GM10266 (cell line): ENCODE data around the gene CPOX.
A peak's percentile ranks its signal among the peaks of the same experiment; 100 is the strongest.

Source experiments
- DNase-seq: peaks from one replicate; pipeline ENCODE4 v3.0.0; 2012; ENCODE audit errors: extremely low spot score
- TF ChIP-seq, protein P1 (sequence below): IDR thresholded peaks from 2 replicates; pipeline ENCODE4 v1.5.1; 2012; ENCODE audit warnings: mild to moderate bottlenecking, low read depth; ENCODE audit not compliant: control insufficient read depth, insufficient read depth; ENCODE audit errors: missing control alignments

The CPOX gene

DNA sequence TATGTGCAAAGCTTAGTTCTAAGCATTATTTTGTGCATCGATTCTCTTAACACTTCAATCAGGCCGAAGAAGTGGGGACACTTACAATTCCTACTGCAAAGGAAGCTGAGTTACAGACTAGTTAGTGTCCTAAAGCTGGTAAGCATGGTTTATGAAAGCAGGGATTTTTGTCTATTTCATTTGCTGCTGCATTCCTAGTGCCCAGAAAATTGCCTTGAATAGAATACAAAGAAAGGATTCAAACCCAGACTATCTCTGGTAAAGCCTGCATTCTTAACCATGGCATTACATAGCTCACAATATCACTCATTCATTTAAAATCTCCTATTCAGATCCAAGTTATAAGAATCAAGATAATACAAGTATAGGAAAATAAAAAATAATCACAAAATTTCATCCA, 24.4 kb upstream of the CPOX start:
- DNase-seq: no peak

DNA sequence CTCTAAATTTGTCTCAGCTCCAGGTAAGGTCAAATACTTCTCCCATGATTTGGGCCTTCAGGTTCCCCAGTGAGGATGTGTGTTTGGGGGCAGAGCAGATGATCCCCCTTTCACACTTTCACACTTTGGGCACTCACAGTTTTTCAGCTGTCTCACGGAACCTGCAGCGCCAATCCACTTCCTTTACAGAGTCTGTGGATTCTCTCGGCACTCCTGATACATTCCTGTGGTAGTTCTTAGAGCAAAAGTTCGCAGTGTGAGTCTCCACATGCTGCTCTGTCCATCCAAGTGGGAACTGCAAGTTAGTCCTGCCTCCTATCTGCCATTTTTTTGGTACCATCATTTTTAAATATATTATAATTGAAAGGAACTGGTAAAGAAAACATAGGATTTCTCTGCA, 20.2 kb upstream of the CPOX start:
- no peak for DNase-seq
- TF ChIP-seq, protein P1, sequence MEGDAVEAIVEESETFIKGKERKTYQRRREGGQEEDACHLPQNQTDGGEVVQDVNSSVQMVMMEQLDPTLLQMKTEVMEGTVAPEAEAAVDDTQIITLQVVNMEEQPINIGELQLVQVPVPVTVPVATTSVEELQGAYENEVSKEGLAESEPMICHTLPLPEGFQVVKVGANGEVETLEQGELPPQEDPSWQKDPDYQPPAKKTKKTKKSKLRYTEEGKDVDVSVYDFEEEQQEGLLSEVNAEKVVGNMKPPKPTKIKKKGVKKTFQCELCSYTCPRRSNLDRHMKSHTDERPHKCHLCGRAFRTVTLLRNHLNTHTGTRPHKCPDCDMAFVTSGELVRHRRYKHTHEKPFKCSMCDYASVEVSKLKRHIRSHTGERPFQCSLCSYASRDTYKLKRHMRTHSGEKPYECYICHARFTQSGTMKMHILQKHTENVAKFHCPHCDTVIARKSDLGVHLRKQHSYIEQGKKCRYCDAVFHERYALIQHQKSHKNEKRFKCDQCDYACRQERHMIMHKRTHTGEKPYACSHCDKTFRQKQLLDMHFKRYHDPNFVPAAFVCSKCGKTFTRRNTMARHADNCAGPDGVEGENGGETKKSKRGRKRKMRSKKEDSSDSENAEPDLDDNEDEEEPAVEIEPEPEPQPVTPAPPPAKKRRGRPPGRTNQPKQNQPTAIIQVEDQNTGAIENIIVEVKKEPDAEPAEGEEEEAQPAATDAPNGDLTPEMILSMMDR: no peak

More for the DNA sequence above, 24.4 kb upstream of the CPOX start:
- TF ChIP-seq, protein P1: no peak

DNA sequence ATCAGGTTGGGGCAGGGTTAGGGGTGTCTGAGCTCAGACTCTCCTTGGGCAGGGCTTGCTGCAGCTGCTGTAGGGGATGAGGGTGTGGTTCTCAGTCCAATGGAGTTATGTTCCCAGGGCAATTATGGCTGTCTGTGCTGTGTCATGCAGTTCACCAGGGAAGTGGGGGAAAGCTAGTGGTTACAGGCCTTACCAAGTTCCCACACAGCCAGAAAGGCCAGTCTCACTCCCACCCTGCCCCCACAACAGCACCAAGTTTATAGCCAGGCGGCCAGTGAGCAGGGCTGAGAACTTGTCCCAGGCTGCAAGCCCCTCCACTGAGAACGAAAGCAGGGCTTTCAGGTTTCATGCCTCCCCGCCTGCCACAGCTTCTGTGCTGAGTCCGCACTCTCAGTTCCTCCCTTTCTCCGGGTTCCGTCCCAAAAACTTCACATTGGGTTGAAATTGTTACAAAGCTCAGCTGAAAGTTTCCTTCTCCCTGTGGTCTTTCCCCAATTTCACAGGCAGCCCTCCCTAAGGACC, 19.6 kb upstream of the CPOX start:
- no peak for DNase-seq
- TF ChIP-seq, protein P1: no peak

DNA sequence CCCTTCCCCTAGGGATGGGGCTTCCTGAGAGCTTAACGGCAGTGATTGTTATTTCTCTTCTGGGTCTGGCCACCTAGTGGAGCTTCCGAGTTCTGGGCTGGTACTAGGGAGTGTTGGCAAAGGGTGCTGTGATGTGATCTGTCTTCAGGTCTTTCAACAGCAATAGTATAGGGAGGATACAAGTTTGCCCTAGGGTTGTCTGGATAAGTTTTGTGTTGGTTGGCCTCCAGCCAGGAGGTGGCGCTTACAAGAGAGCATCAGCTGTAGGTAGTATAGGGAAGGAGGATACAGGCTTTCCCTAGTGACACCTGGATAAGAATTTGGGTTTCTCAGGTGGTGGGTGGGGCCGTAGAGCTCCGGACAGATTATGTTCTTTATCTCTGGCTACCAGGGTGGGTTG, 19.2 kb upstream of the CPOX start:
- TF ChIP-seq, protein P1: peak; percentile 16

DNA sequence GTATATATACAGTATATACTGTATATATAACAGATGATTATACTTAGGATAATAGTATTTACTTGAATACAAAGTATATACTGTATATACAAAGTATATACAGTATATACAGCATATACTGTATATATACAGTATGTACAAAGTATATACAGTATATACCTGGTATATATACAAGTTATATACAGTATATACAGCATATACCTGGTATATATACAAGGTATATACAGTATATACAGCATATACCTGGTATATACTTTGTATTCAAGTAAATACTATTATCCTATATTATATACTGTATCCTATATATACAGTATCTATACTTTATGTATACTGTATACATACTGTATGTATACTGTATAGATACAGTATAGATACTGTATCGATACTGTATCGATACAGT, 14.6 kb upstream of the CPOX start:
- TF ChIP-seq, protein P1: no peak
- DNase-seq: no peak

More for the DNA sequence above, 19.2 kb upstream of the CPOX start:
- no peak for DNase-seq

DNA sequence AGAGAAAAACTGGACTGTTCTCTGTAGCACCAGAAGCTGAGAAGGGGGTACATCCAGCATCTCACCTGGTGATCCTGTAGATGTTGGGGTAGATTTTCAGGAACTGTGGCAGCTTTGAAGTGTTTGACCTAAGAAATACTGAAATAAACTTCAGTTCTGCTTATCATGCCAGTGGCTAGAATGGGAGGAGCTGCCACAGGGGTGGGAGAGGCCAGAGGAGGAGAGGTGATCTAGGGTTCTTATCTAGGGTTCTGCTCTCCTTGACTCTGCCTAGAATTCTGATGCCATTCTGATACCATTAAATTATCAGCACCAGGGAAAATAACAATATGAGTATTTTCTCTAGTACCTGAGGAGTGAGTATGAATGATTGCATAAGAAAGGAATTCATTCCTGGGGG, 10.2 kb upstream of the CPOX start:
- DNase-seq: no peak

DNA sequence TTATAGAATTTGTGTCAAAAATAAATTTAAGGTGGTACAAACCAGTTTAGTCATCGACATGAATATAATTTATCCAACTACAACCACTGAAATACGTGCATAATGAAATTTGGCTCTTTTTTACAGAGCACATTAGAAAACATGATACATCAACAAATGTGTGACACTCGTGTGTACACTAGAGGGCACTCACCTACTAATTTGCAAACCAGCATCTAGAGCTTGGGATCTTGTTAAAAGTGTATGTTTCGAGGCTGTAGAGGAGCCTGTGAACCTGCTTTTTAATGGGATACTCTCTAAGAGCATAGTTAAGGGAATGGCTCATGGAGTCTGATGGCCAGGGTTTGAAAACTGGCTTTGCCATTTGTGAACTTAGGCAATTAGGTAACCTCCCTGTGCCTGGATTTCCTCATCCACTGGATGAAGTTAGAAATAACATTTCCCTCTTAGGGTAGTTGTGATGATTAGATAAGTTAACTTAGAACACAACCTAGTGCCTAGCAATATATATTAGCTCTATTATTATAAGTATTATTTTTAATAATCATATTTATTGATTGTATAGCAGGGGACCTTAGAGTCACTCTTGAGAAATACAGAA, 8.8 kb upstream of the CPOX start:
- DNase-seq: peak; percentile 55
- TF ChIP-seq, protein P1: peak; percentile 79

More for the DNA sequence above, 10.2 kb upstream of the CPOX start:
- TF ChIP-seq, protein P1: no peak
